ENCODE measurements around the gene KRT13.
A peak's percentile ranks its signal among the peaks of the same experiment; 100 is the strongest.

Gene KRT13

GRCh38 chr17:41527063-41528023 is 21.9 kb upstream of the KRT13 start:
- peaks cover 0 to 22% of the 10 kb centered on the region in 2 donors for H3K36me3 ChIP-seq (replicated peaks in 1 of 2; ENCODE audit: control insufficient read depth in 2 of 2, insufficient read depth in 2 of 2, low read length in 2 of 2)
- peak overlapping the region; percentile 94 for H3K4ac ChIP-seq (ENCODE audit: low read length)
- H2BK15ac ChIP-seq (ENCODE audit: low read length) = peak overlapping the region; percentile 99
- peaks cover 0 to 19% of the 10 kb centered on the region in 2 donors for H3K4me1 ChIP-seq (ENCODE audit: control insufficient read depth in 2 of 2, insufficient read depth in 1 of 2, low read depth in 1 of 2, low read length in 2 of 2)
- H2AK5ac ChIP-seq (ENCODE audit: low read depth, low read length) = peak overlapping the region; percentile 99
- no CpG with 5 or more reads among the region's 62 CpGs for WGBS, 2 donors (ENCODE audit: extremely low coverage in 2 of 2, insufficient read length in 2 of 2, insufficient replicate concordance in 1 of 2)
- peak; percentile 26 for DNase-seq (ENCODE audit: low spot score)
- H3K79me1 ChIP-seq (ENCODE audit: low read depth, low read length) = peaks cover 5% of the 10 kb centered on the region
- peak overlapping the region; percentile 93 for H4K8ac ChIP-seq (ENCODE audit: low read depth, low read length)
- no peaks in the 10 kb centered on the region for H3K9me3 ChIP-seq (replicated peaks in 1 of 2; ENCODE audit: control insufficient read depth in 2 of 2, insufficient read depth in 1 of 2, low read depth in 1 of 2, low read length in 2 of 2)
- peak overlapping the region; percentile 61 for H2AFZ ChIP-seq (ENCODE audit: low read length)
- peak overlapping the region; percentile 88 for H2BK12ac ChIP-seq (ENCODE audit: low read length)
- H3K27me3 ChIP-seq (ENCODE audit: control insufficient read depth in 3 of 3, insufficient read depth in 3 of 3, low read depth in 1 of 3, low read length in 3 of 3) = peaks cover 0 to 77% (median 0%) of the 10 kb centered on the region in 3 experiments
- peak overlapping the region; percentile 100 for H3K14ac ChIP-seq (ENCODE audit: low read length)
- peak overlapping the region; percentile 87 for H3K4me2 ChIP-seq (ENCODE audit: insufficient read depth, low read length, poor library complexity, severe bottlenecking)
- peak overlapping the region; percentile 95 for H4K91ac ChIP-seq (ENCODE audit: low read depth, low read length, poor library complexity)
- peak overlapping the region; percentile 99 for H3K18ac ChIP-seq (ENCODE audit: low read length)
- H3K4me3 ChIP-seq (ENCODE audit: low read length in 2 of 2) = peak overlapping the region in 1 of 2 donors; percentile 94
- H3K27ac ChIP-seq (replicated peaks; ENCODE audit: low read length) = peak overlapping the region; percentile 69
- peak overlapping the region; percentile 99 for H3K23ac ChIP-seq (ENCODE audit: low read depth, low read length, poor library complexity)
- H3K9ac ChIP-seq (ENCODE audit: low read depth, low read length, poor library complexity) = peak overlapping the region; percentile 99
- H2BK120ac ChIP-seq (ENCODE audit: low read depth, low read length) = peak overlapping the region; percentile 97
- peak overlapping the region; percentile 97 for H2BK5ac ChIP-seq (ENCODE audit: low read length)

- WGBS, 2 donors (ENCODE audit: extremely low coverage in 2 of 2, insufficient read length in 2 of 2, insufficient replicate concordance in 1 of 2) = no CpG with 5 or more reads among the region's 11 CpGs
Observed at GRCh38 chr17:41524261-41524660, 18.8 kb upstream of the KRT13 start.

GRCh38 chr17:41523787-41524186 is 18.4 kb upstream of the KRT13 start:
- H2AFZ ChIP-seq (ENCODE audit: low read length) = no peak overlapping the region
- no peak overlapping the region for H4K91ac ChIP-seq (ENCODE audit: low read depth, low read length, poor library complexity)
- H2BK5ac ChIP-seq (ENCODE audit: low read length) = no peak overlapping the region
- H2BK12ac ChIP-seq (ENCODE audit: low read length) = no peak overlapping the region
- H3K14ac ChIP-seq (ENCODE audit: low read length) = no peak overlapping the region
- H3K9ac ChIP-seq (ENCODE audit: low read depth, low read length, poor library complexity) = no peak overlapping the region
- H3K79me1 ChIP-seq (ENCODE audit: low read depth, low read length) = peaks cover 5% of the 10 kb centered on the region
- no peak overlapping the region for H4K8ac ChIP-seq (ENCODE audit: low read depth, low read length)
- peaks cover 0 to 22% of the 10 kb centered on the region in 2 donors for H3K36me3 ChIP-seq (replicated peaks in 1 of 2; ENCODE audit: control insufficient read depth in 2 of 2, insufficient read depth in 2 of 2, low read length in 2 of 2)
- H3K18ac ChIP-seq (ENCODE audit: low read length) = no peak overlapping the region
- WGBS, 2 donors (ENCODE audit: extremely low coverage in 2 of 2, insufficient read length in 2 of 2, insufficient replicate concordance in 1 of 2) = no CpG with 5 or more reads among the region's 19 CpGs
- H3K4ac ChIP-seq (ENCODE audit: low read length) = no peak overlapping the region
- peaks cover 0 to 8% of the 10 kb centered on the region in 2 donors for H3K4me1 ChIP-seq (ENCODE audit: control insufficient read depth in 2 of 2, insufficient read depth in 1 of 2, low read depth in 1 of 2, low read length in 2 of 2)
- peak overlapping the region; percentile 35 for H2BK120ac ChIP-seq (ENCODE audit: low read depth, low read length)
- H3K9me3 ChIP-seq (replicated peaks in 1 of 2; ENCODE audit: control insufficient read depth in 2 of 2, insufficient read depth in 1 of 2, low read depth in 1 of 2, low read length in 2 of 2) = no peaks in the 10 kb centered on the region
- no peak overlapping the region for H2BK15ac ChIP-seq (ENCODE audit: low read length)
- no peak overlapping the region for H2AK5ac ChIP-seq (ENCODE audit: low read depth, low read length)
- no peak overlapping the region for H3K27ac ChIP-seq (replicated peaks; ENCODE audit: low read length)
- H3K4me2 ChIP-seq (ENCODE audit: insufficient read depth, low read length, poor library complexity, severe bottlenecking) = no peak overlapping the region
- no peak overlapping the region for H3K4me3 ChIP-seq (ENCODE audit: low read length in 2 of 2)
- H3K23ac ChIP-seq (ENCODE audit: low read depth, low read length, poor library complexity) = peak overlapping the region; percentile 66
- H3K27me3 ChIP-seq (ENCODE audit: control insufficient read depth in 3 of 3, insufficient read depth in 3 of 3, low read depth in 1 of 3, low read length in 3 of 3) = peaks cover 0 to 45% (median 0%) of the 10 kb centered on the region in 3 experiments
- DNase-seq (ENCODE audit: low spot score) = no peak

More at GRCh38 chr17:41524261-41524660, 18.8 kb upstream of the KRT13 start:
- Histone ChIP-seq H3K9ac (ENCODE audit: low read depth, low read length, poor library complexity) (no peak overlapping the region), H3K18ac (ENCODE audit: low read length) (no peak overlapping the region), H3K79me1 (ENCODE audit: low read depth, low read length) (peaks cover 5% of the 10 kb centered on the region), H2BK5ac (ENCODE audit: low read length) (no peak overlapping the region), H2AK5ac (ENCODE audit: low read depth, low read length) (no peak overlapping the region), H3K27ac (replicated peaks; ENCODE audit: low read length) (no peak overlapping the region), H3K4me2 (ENCODE audit: insufficient read depth, low read length, poor library complexity, severe bottlenecking) (no peak overlapping the region), H3K23ac (ENCODE audit: low read depth, low read length, poor library complexity) (peak overlapping the region; percentile 46), H3K36me3 (replicated peaks in 1 of 2; ENCODE audit: control insufficient read depth in 2 of 2, insufficient read depth in 2 of 2, low read length in 2 of 2) (peaks cover 0 to 22% of the 10 kb centered on the region in 2 donors), H4K91ac (ENCODE audit: low read depth, low read length, poor library complexity) (no peak overlapping the region), H2BK15ac (ENCODE audit: low read length) (no peak overlapping the region), H2BK120ac (ENCODE audit: low read depth, low read length) (no peak overlapping the region), H4K8ac (ENCODE audit: low read depth, low read length) (no peak overlapping the region), H2AFZ (ENCODE audit: low read length) (no peak overlapping the region), H2BK12ac (ENCODE audit: low read length) (no peak overlapping the region), H3K14ac (ENCODE audit: low read length) (no peak overlapping the region), H3K27me3 (ENCODE audit: control insufficient read depth in 3 of 3, insufficient read depth in 3 of 3, low read depth in 1 of 3, low read length in 3 of 3) (peaks cover 0 to 49% (median 0%) of the 10 kb centered on the region in 3 experiments), H3K4ac (ENCODE audit: low read length) (no peak overlapping the region), H3K4me3 (ENCODE audit: low read length in 2 of 2) (no peak overlapping the region), H3K4me1 (ENCODE audit: control insufficient read depth in 2 of 2, insufficient read depth in 1 of 2, low read depth in 1 of 2, low read length in 2 of 2) (peaks cover 0 to 12% of the 10 kb centered on the region in 2 donors), H3K9me3 (replicated peaks in 1 of 2; ENCODE audit: control insufficient read depth in 2 of 2, insufficient read depth in 1 of 2, low read depth in 1 of 2, low read length in 2 of 2) (no peaks in the 10 kb centered on the region)
- DNase-seq (ENCODE audit: low spot score) = no peak

DNA sequence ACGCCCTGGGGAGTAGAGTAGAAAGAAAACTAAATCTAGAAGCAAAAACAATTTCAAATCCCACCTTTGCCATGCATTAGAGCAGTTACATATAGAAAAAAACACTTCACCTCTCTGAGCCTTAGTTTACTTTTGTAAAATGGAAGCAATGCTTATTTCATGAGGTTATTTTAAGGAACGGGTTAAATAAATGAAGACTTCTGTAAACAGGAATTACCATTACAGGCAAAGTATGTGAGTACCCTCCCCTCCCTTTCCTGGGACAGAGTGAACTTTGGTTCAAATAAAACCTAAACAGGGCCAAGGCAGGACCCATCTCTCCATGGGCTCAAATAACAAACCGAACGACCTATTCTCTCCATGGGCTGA is 17.8 kb upstream of the KRT13 start:
- no peaks in the 10 kb centered on the region for H3K9me3 ChIP-seq (replicated peaks in 1 of 2; ENCODE audit: control insufficient read depth in 2 of 2, insufficient read depth in 1 of 2, low read depth in 1 of 2, low read length in 2 of 2)
- no peak overlapping the region for H3K23ac ChIP-seq (ENCODE audit: low read depth, low read length, poor library complexity)
- no peak overlapping the region for H3K18ac ChIP-seq (ENCODE audit: low read length)
- H3K36me3 ChIP-seq (replicated peaks in 1 of 2; ENCODE audit: control insufficient read depth in 2 of 2, insufficient read depth in 2 of 2, low read length in 2 of 2) = peaks cover 0 to 22% of the 10 kb centered on the region in 2 donors
- no peak overlapping the region for H3K14ac ChIP-seq (ENCODE audit: low read length)
- DNase-seq (ENCODE audit: low spot score) = no peak
- H2BK12ac ChIP-seq (ENCODE audit: low read length) = no peak overlapping the region
- no peak overlapping the region for H2AFZ ChIP-seq (ENCODE audit: low read length)
- no peak overlapping the region for H2BK5ac ChIP-seq (ENCODE audit: low read length)
- no peak overlapping the region for H4K8ac ChIP-seq (ENCODE audit: low read depth, low read length)
- H2BK15ac ChIP-seq (ENCODE audit: low read length) = no peak overlapping the region
- H2BK120ac ChIP-seq (ENCODE audit: low read depth, low read length) = no peak overlapping the region
- WGBS, 2 donors (ENCODE audit: extremely low coverage in 2 of 2, insufficient read length in 2 of 2, insufficient replicate concordance in 1 of 2) = no CpG with 5 or more reads among the region's 4 CpGs
- H3K4ac ChIP-seq (ENCODE audit: low read length) = no peak overlapping the region
- H3K4me3 ChIP-seq (ENCODE audit: low read length in 2 of 2) = no peak overlapping the region
- H3K79me1 ChIP-seq (ENCODE audit: low read depth, low read length) = peaks cover 5% of the 10 kb centered on the region
- H3K4me1 ChIP-seq (ENCODE audit: control insufficient read depth in 2 of 2, insufficient read depth in 1 of 2, low read depth in 1 of 2, low read length in 2 of 2) = peaks cover 0 to 5% of the 10 kb centered on the region in 2 donors
- no peak overlapping the region for H3K9ac ChIP-seq (ENCODE audit: low read depth, low read length, poor library complexity)
- H2AK5ac ChIP-seq (ENCODE audit: low read depth, low read length) = no peak overlapping the region
- peaks cover 0 to 40% (median 0%) of the 10 kb centered on the region in 3 experiments for H3K27me3 ChIP-seq (ENCODE audit: control insufficient read depth in 3 of 3, insufficient read depth in 3 of 3, low read depth in 1 of 3, low read length in 3 of 3)
- H3K4me2 ChIP-seq (ENCODE audit: insufficient read depth, low read length, poor library complexity, severe bottlenecking) = no peak overlapping the region
- H3K27ac ChIP-seq (replicated peaks; ENCODE audit: low read length) = no peak overlapping the region
- H4K91ac ChIP-seq (ENCODE audit: low read depth, low read length, poor library complexity) = no peak overlapping the region
